Measurements from ENCODE around the gene SNTN.
"Not testable (repeated sequence)": the region's sequence is repeated elsewhere in the genome, so short reads cannot be mapped to it uniquely, and the experiment has no call there.

The SNTN gene

GRCh38 chr3:63652066-63652725, at the start of gene SNTN:
Gene SNTN (plus strand): TSS chr3:63652675. CDS start chr3:63652688, 13 bp downstream.
- no peak for DNase-seq

- no peak for DNase-seq
Observed at GRCh38 chr3:63607716-63608115, 44.8 kb upstream of the SNTN start.

- no peak for DNase-seq
Observed at GRCh38 chr3:63609408-63609807, 43.1 kb upstream of the SNTN start.

GRCh38 chr3:63609834-63610233, 42.6 kb upstream of the SNTN start:
- DNase-seq: no peak

GRCh38 chr3:63611382-63611781, 41.1 kb upstream of the SNTN start:
- DNase-seq: no peak

GRCh38 chr3:63613561-63613960, 38.9 kb upstream of the SNTN start:
- no peak for DNase-seq

GRCh38 chr3:63617391-63617790, 35.1 kb upstream of the SNTN start:
- no peak for DNase-seq

GRCh38 chr3:63624941-63625560, 27.4 kb upstream of the SNTN start:
- DNase-seq: no peak

- DNase-seq: no peak
Observed at GRCh38 chr3:63631670-63632069, 20.8 kb upstream of the SNTN start.

- no peak for DNase-seq
Observed at GRCh38 chr3:63635186-63635585, 17.3 kb upstream of the SNTN start.

- no peak for DNase-seq
Observed at GRCh38 chr3:63639806-63640205, 12.7 kb upstream of the SNTN start.

GRCh38 chr3:63642488-63642887, 10.0 kb upstream of the SNTN start:
- DNase-seq: no peak

- no peak for DNase-seq
Observed at GRCh38 chr3:63644212-63644797, 8.2 kb upstream of the SNTN start.

GRCh38 chr3:63644928-63645781, 7.3 kb upstream of the SNTN start:
- not testable (repeated sequence) for DNase-seq

- no peak for DNase-seq
Observed at GRCh38 chr3:63654211-63654610, 1.7 kb downstream of the SNTN start.

GRCh38 chr3:63654931-63655330, 2.5 kb downstream of the SNTN start:
- DNase-seq: no peak

- no peak for DNase-seq
Observed at GRCh38 chr3:63655519-63655918, 3.0 kb downstream of the SNTN start.

- DNase-seq: no peak
Observed at GRCh38 chr3:63656786-63657185, 4.3 kb downstream of the SNTN start.

- no peak for DNase-seq
Observed at GRCh38 chr3:63661242-63661641, 8.8 kb downstream of the SNTN start.

GRCh38 chr3:63662011-63662410, 9.5 kb downstream of the SNTN start:
- no peak for DNase-seq

- DNase-seq: no peak
Observed at GRCh38 chr3:63662500-63662899, 10.0 kb downstream of the SNTN start.

GRCh38 chr3:63670544-63670943, 18.1 kb downstream of the SNTN start:
- DNase-seq: no peak

- no peak for DNase-seq
Observed at GRCh38 chr3:63673111-63673510, 20.6 kb downstream of the SNTN start.

GRCh38 chr3:63674586-63674985, 22.1 kb downstream of the SNTN start:
- no peak for DNase-seq

Measured in CD4-positive, alpha-beta T cell treated with Interleukin-17A for 4 hours (primary cell).